Lower lobe of right lung (tissue), 2 donors: ENCODE measurements around the gene ADAMTS17. TPM values are rescaled to one million over a fixed set of nuclear protein-coding genes. Genes with fewer than 3 reads are reported as not detected.

Source experiments
- ATAC-seq, 2 donors: fragments of 200-7000 bp; cut with Tn5 transposase; one replicate each; pipeline ENCODE4 v1.9.1; 2020 to 2022; ENCODE audit warnings: mild to moderate bottlenecking in 2 of 2, moderate library complexity in 2 of 2
- DNase-seq: peaks from one replicate; pipeline ENCODE4 v3.0.0-alpha.2; 2020
- H3K27ac ChIP-seq: fragments of 200-600 bp; one replicate; pipeline ENCODE4 v1.8.0; 2022
- H3K27me3 ChIP-seq: fragments of 200-600 bp; one replicate; pipeline ENCODE4 v1.8.0; 2022; ENCODE audit warnings: low read depth
- H3K36me3 ChIP-seq: fragments of 200-600 bp; one replicate; pipeline ENCODE4 v1.8.0; 2022; ENCODE audit warnings: mild to moderate bottlenecking
- H3K4me1 ChIP-seq: fragments of 200-600 bp; one replicate; pipeline ENCODE4 v1.8.0; 2022
- H3K4me3 ChIP-seq: fragments of 200-600 bp; one replicate; pipeline ENCODE4 v1.8.0; 2022; ENCODE audit warnings: mild to moderate bottlenecking
- H3K9me3 ChIP-seq: fragments of 200-600 bp; one replicate; pipeline ENCODE4 v1.8.0; 2022
- CTCF ChIP-seq: fragments of 200-600 bp; IDR thresholded peaks from one replicate; pipeline ENCODE4 v1.8.0; 2022; ENCODE audit warnings: antibody characterized with exemption, mild to moderate bottlenecking
- intact Hi-C: fragments of 100-400 bp; cut with DNase I; formaldehyde crosslinking; loops from one replicate; pipeline ENCODE4 v1.11.0; 2022
- total RNA-seq: library from RNA; stranded (reverse); fragmentation: NEBNext Ultra II Directional; extraction: Animal tissue kit (Norgen Biotek cat#: 25700); gene quantifications from one replicate; pipeline ENCODE4 v1.2.1, GENCODE V29; 2021
- donor health status: DM: no; HTN: yes; CAD: no; lungs with severe emphysema.

Gene ADAMTS17
- total RNA-seq, 1 donor from 2014 or later: 3.0 TPM

- Histone ChIP-seq H3K36me3 (no peaks in the 10 kb centered on the region), H3K4me1 (peaks cover under 1% of the 10 kb centered on the region), H3K27me3 (no peaks in the 10 kb centered on the region), H3K4me3 (no peak overlapping the region), H3K9me3 (no peaks in the 10 kb centered on the region), H3K27ac (no peak overlapping the region)
- ATAC-seq (no peak), DNase-seq (no peak)
- no peak for TF ChIP-seq CTCF
- intact Hi-C loops: no loop called here
These were observed 62.3 kb downstream of the ADAMTS17 start for GRCh38 chr15:100279446-100279845.

GRCh38 chr15:100278596-100279380 is 63.0 kb downstream of the ADAMTS17 start:
- intact Hi-C loops: no loop called here

GRCh38 chr15:100277087-100277855 is 64.5 kb downstream of the ADAMTS17 start:
- Histone ChIP-seq H3K27me3 (no peaks in the 10 kb centered on the region), H3K36me3 (no peaks in the 10 kb centered on the region), H3K9me3 (peaks cover 13% of the 10 kb centered on the region), H3K4me1 (no peaks in the 10 kb centered on the region), H3K4me3 (no peak overlapping the region), H3K27ac (no peak overlapping the region)
- intact Hi-C loops: no loop called here
- no peak for TF ChIP-seq CTCF
- DNase-seq (no peak), ATAC-seq (no peak)

More at GRCh38 chr15:100278596-100279380, 63.0 kb downstream of the ADAMTS17 start:
- H3K36me3 ChIP-seq: no peaks in the 10 kb centered on the region
- ATAC-seq (peak in 1 of 2 donors; percentile 33), DNase-seq (no peak)
- H3K9me3 ChIP-seq: no peaks in the 10 kb centered on the region
- no peak for TF ChIP-seq CTCF
- no peak overlapping the region for H3K4me3 ChIP-seq
- no peak overlapping the region for H3K27ac ChIP-seq
- no peaks in the 10 kb centered on the region for H3K4me1 ChIP-seq
- H3K27me3 ChIP-seq: no peaks in the 10 kb centered on the region

GRCh38 chr15:100276506-100276905 is 65.3 kb downstream of the ADAMTS17 start:
- no peaks in the 10 kb centered on the region for H3K27me3 ChIP-seq
- H3K9me3 ChIP-seq: peaks cover 14% of the 10 kb centered on the region
- TF ChIP-seq CTCF: no peak
- H3K4me1 ChIP-seq: no peaks in the 10 kb centered on the region
- no peaks in the 10 kb centered on the region for H3K36me3 ChIP-seq
- DNase-seq: no peak
- H3K4me3 ChIP-seq: no peak overlapping the region
- ATAC-seq: no peak
- intact Hi-C loops: no loop called here
- H3K27ac ChIP-seq: no peak overlapping the region

GRCh38 chr15:100275641-100276040 is 66.1 kb downstream of the ADAMTS17 start:
- no peak for DNase-seq

More at GRCh38 chr15:100275641-100276040, 66.1 kb downstream of the ADAMTS17 start:
- H3K27me3 ChIP-seq: no peaks in the 10 kb centered on the region
- H3K4me1 ChIP-seq: no peaks in the 10 kb centered on the region
- intact Hi-C loops: no loop called here
- no peaks in the 10 kb centered on the region for H3K36me3 ChIP-seq
- TF ChIP-seq CTCF: no peak
- H3K4me3 ChIP-seq: no peak overlapping the region
- H3K27ac ChIP-seq: no peak overlapping the region
- peaks cover 14% of the 10 kb centered on the region for H3K9me3 ChIP-seq
- no peak for ATAC-seq
